Neural cell (in vitro differentiated cells): ENCODE data around the gene COPA.

Experiments used
- EP300 ChIP-seq: fragments of 450-650 bp; conservative IDR thresholded peaks from 2 replicates; pipeline ENCODE4 v1.6.1; 2014; ENCODE audit warnings: antibody characterized with exemption, mild to moderate bottlenecking, moderate library complexity; ENCODE audit not compliant: poor library complexity, severe bottlenecking
- POLR2AphosphoS5 ChIP-seq: IDR thresholded peaks from 2 replicates; pipeline ENCODE4 v1.6.1; 2012
- TAF1 ChIP-seq: IDR thresholded peaks from 2 replicates; pipeline ENCODE4 v1.6.1; 2012; ENCODE audit warnings: low read depth
- TF ChIP-seq, protein P1 (sequence below): fragments of 450-650 bp; IDR thresholded peaks from 2 replicates; pipeline ENCODE4 v1.5.1; 2014; ENCODE audit warnings: antibody characterized with exemption, mild to moderate bottlenecking, moderate library complexity; ENCODE audit not compliant: poor library complexity, severe bottlenecking
- TF ChIP-seq, protein P2 (sequence below): IDR thresholded peaks from 2 replicates; pipeline ENCODE4 v1.6.1; 2012; ENCODE audit warnings: borderline replicate concordance

DNA sequence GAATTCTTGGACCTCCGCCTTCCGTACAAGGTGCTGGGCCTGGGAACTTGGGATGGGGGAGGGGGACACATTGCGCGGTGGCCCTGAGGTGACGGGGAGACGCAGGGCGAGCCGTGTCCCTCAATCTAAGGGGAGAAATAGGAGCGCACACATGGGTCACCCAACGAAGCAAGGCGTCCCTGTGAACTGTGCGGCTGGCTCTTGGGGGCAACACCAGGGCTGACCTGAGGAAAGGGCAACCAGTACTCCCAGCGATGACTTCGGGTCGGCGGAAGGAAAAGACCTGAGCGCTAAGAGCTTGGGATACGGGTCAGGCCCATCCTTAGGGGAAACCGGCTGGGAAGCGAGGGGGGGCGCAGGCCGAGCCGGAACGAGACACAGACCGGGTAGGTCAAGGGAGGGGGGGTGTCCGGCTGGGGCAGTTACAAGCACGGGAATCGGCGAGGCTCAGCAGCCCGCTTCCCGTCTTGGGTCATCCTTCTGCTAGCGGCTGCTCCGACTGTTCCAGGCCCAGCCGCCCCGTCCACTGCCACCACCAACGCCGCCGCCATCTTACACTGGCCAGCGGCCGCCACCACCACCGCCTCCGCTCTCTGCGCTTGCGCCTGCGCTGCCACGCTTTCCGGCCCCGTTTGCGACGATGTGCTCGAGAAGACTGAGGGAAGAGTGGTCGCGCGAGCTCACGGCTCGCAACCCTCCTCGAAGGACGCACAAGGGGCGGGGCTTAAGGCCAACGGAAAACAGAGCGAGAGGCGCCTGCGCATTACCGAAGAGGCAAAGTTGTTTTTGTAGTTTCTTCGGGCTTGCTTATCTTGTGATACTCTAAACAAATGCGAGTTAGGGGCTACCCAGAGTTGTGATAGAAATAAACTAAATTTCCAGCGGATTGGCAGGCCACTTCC is 80.9 kb downstream of the COPA start, which contains the start of gene DCAF8:
- TF ChIP-seq, protein P1, sequence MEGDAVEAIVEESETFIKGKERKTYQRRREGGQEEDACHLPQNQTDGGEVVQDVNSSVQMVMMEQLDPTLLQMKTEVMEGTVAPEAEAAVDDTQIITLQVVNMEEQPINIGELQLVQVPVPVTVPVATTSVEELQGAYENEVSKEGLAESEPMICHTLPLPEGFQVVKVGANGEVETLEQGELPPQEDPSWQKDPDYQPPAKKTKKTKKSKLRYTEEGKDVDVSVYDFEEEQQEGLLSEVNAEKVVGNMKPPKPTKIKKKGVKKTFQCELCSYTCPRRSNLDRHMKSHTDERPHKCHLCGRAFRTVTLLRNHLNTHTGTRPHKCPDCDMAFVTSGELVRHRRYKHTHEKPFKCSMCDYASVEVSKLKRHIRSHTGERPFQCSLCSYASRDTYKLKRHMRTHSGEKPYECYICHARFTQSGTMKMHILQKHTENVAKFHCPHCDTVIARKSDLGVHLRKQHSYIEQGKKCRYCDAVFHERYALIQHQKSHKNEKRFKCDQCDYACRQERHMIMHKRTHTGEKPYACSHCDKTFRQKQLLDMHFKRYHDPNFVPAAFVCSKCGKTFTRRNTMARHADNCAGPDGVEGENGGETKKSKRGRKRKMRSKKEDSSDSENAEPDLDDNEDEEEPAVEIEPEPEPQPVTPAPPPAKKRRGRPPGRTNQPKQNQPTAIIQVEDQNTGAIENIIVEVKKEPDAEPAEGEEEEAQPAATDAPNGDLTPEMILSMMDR, result peak; percentile 18
- peak; percentile 99 for TF ChIP-seq POLR2AphosphoS5
- TF ChIP-seq, protein P2, sequence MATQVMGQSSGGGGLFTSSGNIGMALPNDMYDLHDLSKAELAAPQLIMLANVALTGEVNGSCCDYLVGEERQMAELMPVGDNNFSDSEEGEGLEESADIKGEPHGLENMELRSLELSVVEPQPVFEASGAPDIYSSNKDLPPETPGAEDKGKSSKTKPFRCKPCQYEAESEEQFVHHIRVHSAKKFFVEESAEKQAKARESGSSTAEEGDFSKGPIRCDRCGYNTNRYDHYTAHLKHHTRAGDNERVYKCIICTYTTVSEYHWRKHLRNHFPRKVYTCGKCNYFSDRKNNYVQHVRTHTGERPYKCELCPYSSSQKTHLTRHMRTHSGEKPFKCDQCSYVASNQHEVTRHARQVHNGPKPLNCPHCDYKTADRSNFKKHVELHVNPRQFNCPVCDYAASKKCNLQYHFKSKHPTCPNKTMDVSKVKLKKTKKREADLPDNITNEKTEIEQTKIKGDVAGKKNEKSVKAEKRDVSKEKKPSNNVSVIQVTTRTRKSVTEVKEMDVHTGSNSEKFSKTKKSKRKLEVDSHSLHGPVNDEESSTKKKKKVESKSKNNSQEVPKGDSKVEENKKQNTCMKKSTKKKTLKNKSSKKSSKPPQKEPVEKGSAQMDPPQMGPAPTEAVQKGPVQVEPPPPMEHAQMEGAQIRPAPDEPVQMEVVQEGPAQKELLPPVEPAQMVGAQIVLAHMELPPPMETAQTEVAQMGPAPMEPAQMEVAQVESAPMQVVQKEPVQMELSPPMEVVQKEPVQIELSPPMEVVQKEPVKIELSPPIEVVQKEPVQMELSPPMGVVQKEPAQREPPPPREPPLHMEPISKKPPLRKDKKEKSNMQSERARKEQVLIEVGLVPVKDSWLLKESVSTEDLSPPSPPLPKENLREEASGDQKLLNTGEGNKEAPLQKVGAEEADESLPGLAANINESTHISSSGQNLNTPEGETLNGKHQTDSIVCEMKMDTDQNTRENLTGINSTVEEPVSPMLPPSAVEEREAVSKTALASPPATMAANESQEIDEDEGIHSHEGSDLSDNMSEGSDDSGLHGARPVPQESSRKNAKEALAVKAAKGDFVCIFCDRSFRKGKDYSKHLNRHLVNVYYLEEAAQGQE, result peak; percentile 90
- peak; percentile 11 for TF ChIP-seq EP300
- peak; percentile 91 for TF ChIP-seq TAF1
